Cardiac fibroblast (primary cell): ENCODE measurements around the gene SIVA1.

ENCODE experiments used
- DNase-seq, 2 donors: peaks; one replicate each; pipeline versions ENCODE4 v3.0.0 to v3.0.0-alpha.2; 2010; ENCODE audit warnings: low read depth in 2 of 2
- H3K4me3 ChIP-seq, 2 donors: replicated peaks in 1 of 2; 1 replicate in 1 of 2; 2 replicates in 1 of 2; pipeline ENCODE4 v1.5.1; 2011; ENCODE audit warnings: low read depth in 2 of 2, low read length in 2 of 2, mild to moderate bottlenecking in 2 of 2, moderate library complexity in 1 of 2
- TF ChIP-seq, protein P1 (sequence below): IDR thresholded peaks from one replicate; pipeline ENCODE4 v1.5.1; 2011; ENCODE audit warnings: low read depth, mild to moderate bottlenecking, low read length, inconsistent platforms

Gene SIVA1

DNA sequence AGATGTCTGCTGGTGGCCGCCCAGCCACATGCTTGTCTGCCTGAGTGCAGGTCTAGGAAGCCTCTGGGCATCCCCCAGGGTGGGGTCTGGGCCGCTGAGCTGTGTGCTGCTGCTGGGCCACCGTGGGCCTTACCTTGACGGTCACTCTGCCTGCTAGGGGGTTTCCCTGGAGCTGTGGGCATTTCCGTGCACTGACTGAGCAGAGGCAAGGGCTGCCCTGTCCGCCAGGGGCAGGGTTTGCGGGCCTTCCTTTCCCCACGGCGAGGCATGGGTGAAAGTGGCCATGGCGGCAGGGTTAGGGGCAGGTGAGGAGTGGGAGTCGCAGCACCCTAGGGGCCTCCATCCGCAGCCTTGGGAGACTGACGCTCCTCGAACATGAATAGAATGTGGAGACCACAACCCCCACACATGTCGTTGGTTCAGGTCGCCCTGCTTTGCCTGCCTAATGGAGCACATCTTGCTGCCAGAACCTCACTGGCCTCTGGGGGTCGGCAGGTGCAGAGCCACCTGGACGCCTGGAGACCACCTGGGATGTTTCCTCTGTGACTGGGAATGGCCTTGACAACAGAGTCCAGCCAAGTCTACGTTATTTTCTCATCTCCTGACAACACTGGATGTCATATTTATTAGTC, 50.4 kb downstream of the SIVA1 start:
- TF ChIP-seq, protein P1, sequence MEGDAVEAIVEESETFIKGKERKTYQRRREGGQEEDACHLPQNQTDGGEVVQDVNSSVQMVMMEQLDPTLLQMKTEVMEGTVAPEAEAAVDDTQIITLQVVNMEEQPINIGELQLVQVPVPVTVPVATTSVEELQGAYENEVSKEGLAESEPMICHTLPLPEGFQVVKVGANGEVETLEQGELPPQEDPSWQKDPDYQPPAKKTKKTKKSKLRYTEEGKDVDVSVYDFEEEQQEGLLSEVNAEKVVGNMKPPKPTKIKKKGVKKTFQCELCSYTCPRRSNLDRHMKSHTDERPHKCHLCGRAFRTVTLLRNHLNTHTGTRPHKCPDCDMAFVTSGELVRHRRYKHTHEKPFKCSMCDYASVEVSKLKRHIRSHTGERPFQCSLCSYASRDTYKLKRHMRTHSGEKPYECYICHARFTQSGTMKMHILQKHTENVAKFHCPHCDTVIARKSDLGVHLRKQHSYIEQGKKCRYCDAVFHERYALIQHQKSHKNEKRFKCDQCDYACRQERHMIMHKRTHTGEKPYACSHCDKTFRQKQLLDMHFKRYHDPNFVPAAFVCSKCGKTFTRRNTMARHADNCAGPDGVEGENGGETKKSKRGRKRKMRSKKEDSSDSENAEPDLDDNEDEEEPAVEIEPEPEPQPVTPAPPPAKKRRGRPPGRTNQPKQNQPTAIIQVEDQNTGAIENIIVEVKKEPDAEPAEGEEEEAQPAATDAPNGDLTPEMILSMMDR, result no peak
- peak in 1 of 2 donors; percentile 36 for DNase-seq
- no peak overlapping the region for H3K4me3 ChIP-seq

- no peak overlapping the region for H3K4me3 ChIP-seq
- DNase-seq, result no peak
- TF ChIP-seq, protein P1, result no peak
Measured at GRCh38 chr14:104803912-104804410, 51.0 kb downstream of the SIVA1 start.

- TF ChIP-seq, protein P1, result no peak
- no peak overlapping the region for H3K4me3 ChIP-seq
- no peak for DNase-seq
Measured at GRCh38 chr14:104804481-104805325, 51.8 kb downstream of the SIVA1 start.

DNA sequence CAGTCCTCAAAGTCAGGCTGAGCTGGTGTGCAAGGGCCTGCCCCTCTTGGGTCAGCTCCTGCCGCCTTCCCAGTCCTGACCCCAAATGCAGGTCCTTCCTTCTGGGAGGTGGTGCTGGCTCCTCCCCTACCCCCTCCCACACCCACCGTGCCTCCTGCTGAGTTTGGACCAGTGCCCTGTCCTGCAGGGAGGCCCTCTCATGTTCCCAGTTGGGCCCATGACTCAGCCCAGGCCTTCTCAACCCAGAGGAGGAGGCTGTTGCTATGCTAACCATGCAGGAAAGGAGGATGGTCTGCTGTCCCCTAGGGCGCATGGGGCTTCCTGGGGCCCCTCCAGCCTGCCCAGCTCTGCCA, 52.4 kb downstream of the SIVA1 start:
- DNase-seq, result peak; percentile 87 to 93
- TF ChIP-seq, protein P1, result no peak

DNA sequence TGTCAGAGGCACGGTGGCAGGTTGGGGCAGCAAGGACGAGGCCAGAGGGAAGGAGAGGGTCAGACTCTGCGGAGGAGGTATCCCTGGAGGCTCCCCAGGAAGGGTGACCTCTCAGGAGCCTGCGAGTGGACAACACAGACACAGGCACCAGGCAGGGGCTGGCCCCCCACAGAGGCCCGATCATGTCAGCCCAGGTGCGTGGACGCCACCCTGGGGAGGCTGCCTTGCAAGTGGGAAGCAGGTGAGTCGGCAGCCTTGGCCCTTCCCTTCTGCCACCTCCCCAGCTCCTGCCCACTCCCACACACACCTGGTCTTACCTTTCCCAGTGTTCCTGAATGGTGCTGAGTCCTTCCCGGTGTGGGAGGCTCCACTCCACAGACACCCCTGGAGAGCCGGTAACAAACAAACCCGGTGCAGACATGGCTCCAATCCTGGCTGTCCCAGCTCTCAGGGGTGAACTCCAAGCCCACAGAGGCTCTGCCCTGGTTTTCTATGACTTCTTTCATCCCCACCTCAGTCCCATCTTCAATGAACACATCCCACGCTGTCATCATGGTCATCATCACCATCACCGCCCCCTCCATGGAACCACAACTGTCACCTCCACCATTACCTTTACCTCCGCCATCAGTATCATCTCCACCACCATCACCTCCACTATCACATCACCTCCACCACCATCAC, 53.1 kb downstream of the SIVA1 start:
- no peak overlapping the region for H3K4me3 ChIP-seq
- TF ChIP-seq, protein P1, result no peak
- DNase-seq, result no peak

More for the DNA sequence above, 52.4 kb downstream of the SIVA1 start:
- H3K4me3 ChIP-seq, result no peak overlapping the region

DNA sequence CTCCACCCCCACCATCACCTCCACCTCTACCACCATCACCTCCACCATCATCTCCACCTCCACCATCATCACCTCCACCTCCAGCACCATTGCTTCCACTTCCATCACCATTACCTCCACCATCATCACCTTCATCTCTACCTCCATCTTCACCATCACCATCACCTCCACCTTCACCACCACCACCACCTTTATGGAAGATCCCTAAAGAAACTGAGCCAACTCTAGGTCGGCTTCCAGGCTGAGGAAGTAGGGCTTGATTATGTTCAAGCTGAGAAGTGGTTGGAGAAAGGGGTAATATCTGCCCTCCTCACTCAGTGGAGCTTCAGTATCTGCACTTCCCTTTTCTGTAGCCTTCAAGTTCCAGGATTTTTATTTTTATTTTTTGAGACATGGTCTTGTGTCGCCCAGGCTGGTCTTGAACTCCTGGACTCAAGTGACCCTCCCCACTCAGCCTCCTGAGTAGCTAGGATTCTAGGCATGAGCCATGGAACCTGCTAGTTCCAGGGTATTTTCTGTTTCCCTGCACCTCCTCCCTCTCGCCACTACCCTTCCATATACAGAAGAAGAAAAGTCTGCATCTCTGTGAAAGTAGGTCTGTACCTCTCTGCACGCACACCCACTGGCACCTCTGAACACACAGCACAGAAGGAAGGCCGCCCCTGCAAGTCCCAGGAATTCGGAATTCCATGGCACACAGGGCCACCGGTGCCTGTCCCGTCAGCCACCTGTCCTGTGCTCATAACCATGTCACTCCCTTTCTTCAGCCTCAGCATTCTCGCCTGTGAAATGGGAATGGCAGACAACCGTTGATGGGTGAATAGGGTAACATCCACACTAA, 53.9 kb downstream of the SIVA1 start:
- DNase-seq, result no peak
- TF ChIP-seq, protein P1, result no peak
- no peak overlapping the region for H3K4me3 ChIP-seq
